Progenitor cell of endocrine pancreas (in vitro differentiated cells): Measurements from ENCODE around the gene SPG11. TPM values are rescaled to one million over a fixed set of nuclear protein-coding genes. Genes with fewer than 3 reads are reported as not detected.

Experiments
- DNase-seq: peaks from one replicate; pipeline ENCODE4 v3.0.0; 2021; ENCODE audit warnings: low spot score; ENCODE audit not compliant: unreplicated experiment
- H3K27ac Mint-ChIP-seq: 2 replicates; pipeline ENCODE4 v1.8.0; 2021; ENCODE audit warnings: mild to moderate bottlenecking, moderate library complexity, mixed read lengths
- H3K27me3 Mint-ChIP-seq: 2 replicates; pipeline ENCODE4 v1.8.0; 2021; ENCODE audit warnings: mixed read lengths
- H3K36me3 Mint-ChIP-seq: 2 replicates; pipeline ENCODE4 v1.8.0; 2022; ENCODE audit warnings: mixed read lengths; ENCODE audit not compliant: insufficient read depth
- H3K4me1 Mint-ChIP-seq: 2 replicates; pipeline ENCODE4 v1.8.0; 2021; ENCODE audit warnings: low read depth, mixed read lengths
- H3K4me3 Mint-ChIP-seq: 2 replicates; pipeline ENCODE4 v1.8.0; 2021; ENCODE audit warnings: low read depth, mild to moderate bottlenecking, moderate library complexity, mixed read lengths
- H3K9me3 Mint-ChIP-seq: 2 replicates; pipeline ENCODE4 v1.8.0; 2021; ENCODE audit warnings: low read depth, mixed read lengths
- total RNA-seq: library from RNA; stranded (reverse); gene quantifications from 2 replicates; pipeline ENCODE4 v1.2.1, GENCODE V29; 2021
- TF ChIP-seq, protein P1 (sequence below): fragments of 200-600 bp; sonication (generic); IDR thresholded peaks from one replicate; pipeline ENCODE4 v1.5.0; 2021; ENCODE audit warnings: antibody characterized with exemption, mild to moderate bottlenecking; ENCODE audit not compliant: unreplicated experiment

The SPG11 gene
- total RNA-seq, 1 donor from 2014 or later, result 96.4 TPM

DNA sequence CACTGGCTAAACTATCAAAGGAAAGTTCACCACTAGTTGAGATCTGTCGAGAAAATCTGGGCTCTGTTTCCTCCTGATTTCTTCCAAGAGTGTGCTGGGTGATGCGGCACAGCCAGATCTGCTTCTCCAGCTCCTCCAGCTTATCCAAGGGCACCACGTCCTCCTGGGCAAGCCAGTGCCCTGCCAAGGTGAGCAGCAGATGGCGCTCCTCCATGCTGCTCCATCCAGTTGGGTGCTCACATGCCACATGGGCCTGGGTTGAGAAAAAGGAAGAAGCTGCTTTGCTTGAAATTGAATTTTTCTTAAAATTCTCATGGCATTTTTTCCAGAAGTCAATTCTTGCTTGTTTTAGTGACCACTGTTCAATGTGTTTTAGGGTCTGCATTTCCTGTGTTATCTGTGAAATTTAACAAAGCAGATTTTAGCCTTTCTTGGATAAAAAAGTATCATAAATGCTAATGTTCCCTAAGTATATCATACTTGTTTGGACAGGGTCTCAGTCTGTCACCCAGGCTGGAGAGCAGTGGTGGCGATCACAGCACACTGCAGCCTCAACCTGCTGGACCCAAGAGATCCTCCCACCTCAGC, 79.2 kb downstream of the SPG11 start:
- no peak overlapping the region for H3K27ac Mint-ChIP-seq
- no peak for DNase-seq
- H3K36me3 Mint-ChIP-seq, result peaks cover 50% of the 10 kb centered on the region
- TF ChIP-seq, protein P1, sequence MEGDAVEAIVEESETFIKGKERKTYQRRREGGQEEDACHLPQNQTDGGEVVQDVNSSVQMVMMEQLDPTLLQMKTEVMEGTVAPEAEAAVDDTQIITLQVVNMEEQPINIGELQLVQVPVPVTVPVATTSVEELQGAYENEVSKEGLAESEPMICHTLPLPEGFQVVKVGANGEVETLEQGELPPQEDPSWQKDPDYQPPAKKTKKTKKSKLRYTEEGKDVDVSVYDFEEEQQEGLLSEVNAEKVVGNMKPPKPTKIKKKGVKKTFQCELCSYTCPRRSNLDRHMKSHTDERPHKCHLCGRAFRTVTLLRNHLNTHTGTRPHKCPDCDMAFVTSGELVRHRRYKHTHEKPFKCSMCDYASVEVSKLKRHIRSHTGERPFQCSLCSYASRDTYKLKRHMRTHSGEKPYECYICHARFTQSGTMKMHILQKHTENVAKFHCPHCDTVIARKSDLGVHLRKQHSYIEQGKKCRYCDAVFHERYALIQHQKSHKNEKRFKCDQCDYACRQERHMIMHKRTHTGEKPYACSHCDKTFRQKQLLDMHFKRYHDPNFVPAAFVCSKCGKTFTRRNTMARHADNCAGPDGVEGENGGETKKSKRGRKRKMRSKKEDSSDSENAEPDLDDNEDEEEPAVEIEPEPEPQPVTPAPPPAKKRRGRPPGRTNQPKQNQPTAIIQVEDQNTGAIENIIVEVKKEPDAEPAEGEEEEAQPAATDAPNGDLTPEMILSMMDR, result peak; percentile 27
- no peaks in the 10 kb centered on the region for H3K4me1 Mint-ChIP-seq
- H3K4me3 Mint-ChIP-seq, result no peak overlapping the region
- peaks cover 6% of the 10 kb centered on the region for H3K9me3 Mint-ChIP-seq
- no peaks in the 10 kb centered on the region for H3K27me3 Mint-ChIP-seq

DNA sequence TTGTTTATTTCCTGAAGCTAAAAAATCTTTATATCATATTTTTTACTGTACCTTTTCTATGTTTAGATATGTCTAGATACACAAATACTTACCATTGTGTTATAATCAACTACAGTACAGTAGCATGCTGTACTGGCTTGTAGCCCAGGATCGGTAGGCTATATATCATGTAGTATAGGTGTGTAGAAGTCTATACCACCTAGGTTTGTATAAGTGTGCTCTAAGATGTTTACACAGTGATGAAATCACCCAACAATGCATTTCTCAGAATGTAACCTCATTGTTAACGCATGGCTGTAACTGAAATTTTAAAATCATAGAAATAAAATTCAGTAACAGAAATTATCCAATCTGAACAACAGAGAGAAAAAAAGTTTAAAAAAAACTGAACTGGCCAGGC, 83.4 kb downstream of the SPG11 start:
- no peaks in the 10 kb centered on the region for H3K9me3 Mint-ChIP-seq
- no peak for DNase-seq
- no peaks in the 10 kb centered on the region for H3K4me1 Mint-ChIP-seq
- peaks cover 26% of the 10 kb centered on the region for H3K36me3 Mint-ChIP-seq
- TF ChIP-seq, protein P1, result no peak
- peak overlapping the region; percentile 37 for H3K27ac Mint-ChIP-seq
- no peak overlapping the region for H3K4me3 Mint-ChIP-seq
- no peaks in the 10 kb centered on the region for H3K27me3 Mint-ChIP-seq

DNA sequence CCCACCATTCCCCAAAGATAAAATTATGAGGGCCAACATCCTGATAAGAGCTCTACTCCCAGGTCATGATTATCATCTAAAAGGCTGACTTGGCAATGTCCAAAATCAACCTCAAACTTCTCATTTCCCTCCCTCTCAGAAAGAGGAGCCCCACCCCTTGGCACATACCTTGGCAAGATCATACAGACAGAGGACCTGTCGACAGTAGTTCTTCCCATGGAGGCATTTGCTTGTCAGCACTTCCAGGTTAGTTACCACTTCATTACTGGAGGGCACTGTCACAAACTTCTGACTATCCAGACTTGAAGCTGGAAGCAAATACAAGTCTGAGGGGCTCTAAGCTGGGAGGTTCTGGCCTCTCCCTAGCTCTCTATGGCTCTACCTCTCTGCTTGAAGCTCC, 88.7 kb downstream of the SPG11 start:
- no peak overlapping the region for H3K4me3 Mint-ChIP-seq
- no peaks in the 10 kb centered on the region for H3K27me3 Mint-ChIP-seq
- H3K9me3 Mint-ChIP-seq, result no peaks in the 10 kb centered on the region
- no peaks in the 10 kb centered on the region for H3K4me1 Mint-ChIP-seq
- H3K36me3 Mint-ChIP-seq, result peaks cover 6% of the 10 kb centered on the region
- H3K27ac Mint-ChIP-seq, result no peak overlapping the region
- DNase-seq, result no peak
- TF ChIP-seq, protein P1, result no peak

DNA sequence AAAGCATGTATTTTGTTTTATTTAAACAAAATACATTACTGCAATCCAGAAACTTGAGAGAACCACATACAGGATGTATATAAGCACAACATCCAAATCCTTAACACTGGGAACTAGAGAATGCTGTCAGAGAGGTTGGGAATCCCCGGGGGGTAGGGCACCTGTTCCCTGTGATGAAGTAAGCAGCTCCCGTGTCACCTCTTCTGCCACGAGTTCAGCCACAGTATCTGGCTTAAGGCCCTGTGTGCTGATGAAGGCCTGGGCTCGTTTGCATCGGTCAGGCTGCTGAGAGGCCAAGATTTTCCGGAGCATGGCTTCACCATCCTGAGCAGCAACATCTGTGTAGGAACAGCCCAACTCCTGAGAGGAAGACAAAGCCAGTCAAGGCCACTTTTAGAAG, 90.1 kb downstream of the SPG11 start:
- H3K27ac Mint-ChIP-seq, result no peak overlapping the region
- H3K9me3 Mint-ChIP-seq, result no peaks in the 10 kb centered on the region
- H3K4me3 Mint-ChIP-seq, result no peak overlapping the region
- DNase-seq, result no peak
- H3K27me3 Mint-ChIP-seq, result no peaks in the 10 kb centered on the region
- no peaks in the 10 kb centered on the region for H3K4me1 Mint-ChIP-seq
- peaks cover 8% of the 10 kb centered on the region for H3K36me3 Mint-ChIP-seq
- TF ChIP-seq, protein P1, result no peak

DNA sequence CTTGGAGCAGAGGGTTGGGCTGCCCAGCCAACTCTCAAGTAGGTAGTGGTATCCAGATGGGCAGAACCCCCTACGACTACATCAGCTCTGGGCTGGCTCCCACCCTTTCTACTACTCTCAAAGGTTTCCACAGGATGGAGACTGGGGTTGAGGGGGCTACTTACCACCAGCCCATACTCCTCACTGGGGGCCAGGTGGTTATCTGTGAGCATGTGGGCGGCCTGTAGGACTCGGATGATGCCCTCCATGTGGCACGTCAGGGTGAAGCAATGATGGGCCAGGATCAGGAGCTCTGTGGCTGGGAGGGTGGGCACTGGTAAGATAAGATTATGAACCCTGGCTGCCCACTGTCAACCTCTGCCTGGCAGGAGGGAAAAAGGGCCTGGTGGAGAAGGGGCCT, 93.1 kb downstream of the SPG11 start:
- TF ChIP-seq, protein P1, result no peak
- Mint-ChIP-seq H3K36me3 (peaks cover 24% of the 10 kb centered on the region), H3K4me1 (no peaks in the 10 kb centered on the region), H3K27ac (no peak overlapping the region), H3K9me3 (peaks cover 9% of the 10 kb centered on the region), H3K4me3 (no peak overlapping the region), H3K27me3 (no peaks in the 10 kb centered on the region)
- no peak for DNase-seq
